AG10803 (cell line): ENCODE results near the gene CDR2.
"Not testable (repeated sequence)": the region's sequence is repeated elsewhere in the genome, so short reads cannot be mapped to it uniquely, and the experiment has no call there.

Experiments used
- DNase-seq: peaks from one replicate; pipeline ENCODE4 v3.0.0; 2010; ENCODE audit warnings: low read depth
- H3K4me3 ChIP-seq: 2 replicates; pipeline ENCODE4 v1.5.1; 2011; ENCODE audit warnings: mild to moderate bottlenecking, low read length, control low read depth
- CTCF ChIP-seq: conservative IDR thresholded peaks from 2 replicates; pipeline ENCODE4 v1.5.1; 2011; ENCODE audit warnings: mild to moderate bottlenecking, low read length, control low read depth, inconsistent platforms

Gene CDR2

GRCh38 chr16:22374311-22375116 is at the start of gene CDR2:
CDR2 (minus strand) TSS chr16:22374619; CDS start chr16:22374309, 310 bp downstream.
- no peak for TF ChIP-seq CTCF
- peak; percentile 96 for DNase-seq
- peak within 1 kb of the TSS; percentile 86 for H3K4me3 ChIP-seq

GRCh38 chr16:22423716-22424115 is 49.3 kb upstream of the CDR2 start:
- H3K4me3 ChIP-seq, result no peak overlapping the region; the same call in 1 of the 2 replicates
- no peak for DNase-seq
- no peak for TF ChIP-seq CTCF

GRCh38 chr16:22421136-22421535 is 46.7 kb upstream of the CDR2 start:
- TF ChIP-seq CTCF, result no peak
- no peak for DNase-seq
- H3K4me3 ChIP-seq, result no peak overlapping the region

GRCh38 chr16:22420606-22421135 is 46.3 kb upstream of the CDR2 start:
- no peak overlapping the region for H3K4me3 ChIP-seq
- DNase-seq, result no peak
- no peak for TF ChIP-seq CTCF

- no peak for TF ChIP-seq CTCF
- DNase-seq, result no peak
- no peak overlapping the region for H3K4me3 ChIP-seq
Observed at GRCh38 chr16:22419908-22420307, 45.5 kb upstream of the CDR2 start.

- DNase-seq, result no peak
- no peak for TF ChIP-seq CTCF
- no peak overlapping the region for H3K4me3 ChIP-seq
Observed at GRCh38 chr16:22418826-22419225, 44.4 kb upstream of the CDR2 start.

- DNase-seq, H3K4me3 ChIP-seq: not testable (repeated sequence)
Observed at GRCh38 chr16:22417798-22418197, 43.4 kb upstream of the CDR2 start.
